Mesendoderm (in vitro differentiated cells): ENCODE measurements around the gene OR2T3. TPM values are rescaled to one million over a fixed set of nuclear protein-coding genes. Genes with fewer than 3 reads are reported as not detected.
"Not testable (repeated sequence)": the region's sequence is repeated elsewhere in the genome, so short reads cannot be mapped to it uniquely, and the experiment has no call there.

Experiments used
- DNase-seq: peaks from one replicate; pipeline ENCODE4 v3.0.0; 2013
- H2AK5ac ChIP-seq: 2 replicates; pipeline ENCODE4 v1.6.1; 2013; ENCODE audit warnings: low read length, inconsistent platforms
- H2BK120ac ChIP-seq: 2 replicates; pipeline ENCODE4 v1.6.1; 2013; ENCODE audit warnings: low read depth, mild to moderate bottlenecking, low read length, moderate library complexity, mixed read lengths
- H2BK15ac ChIP-seq: replicated peaks from 2 replicates; pipeline ENCODE4 v1.6.1; 2013; ENCODE audit warnings: low read depth, mild to moderate bottlenecking, moderate library complexity
- H2BK5ac ChIP-seq: 2 replicates; pipeline ENCODE4 v1.6.1; 2013; ENCODE audit warnings: low read length, inconsistent platforms
- H3K18ac ChIP-seq: 2 replicates; pipeline ENCODE4 v1.6.1; 2013; ENCODE audit warnings: mild to moderate bottlenecking, low read length, mixed read lengths
- H3K23ac ChIP-seq: one replicate; pipeline ENCODE4 v1.6.1; 2013; ENCODE audit warnings: low read length
- H3K27ac ChIP-seq: 2 replicates; pipeline ENCODE4 v1.5.1; 2013; ENCODE audit warnings: low read depth, mild to moderate bottlenecking, inconsistent platforms, low read length, moderate library complexity
- H3K27me3 ChIP-seq: 2 replicates; pipeline ENCODE4 v1.6.1; 2013; ENCODE audit warnings: low read length, control low read depth, mild to moderate bottlenecking, inconsistent platforms; ENCODE audit not compliant: insufficient read depth, poor library complexity
- H3K36me3 ChIP-seq: 2 replicates; pipeline ENCODE4 v1.6.1; 2013; ENCODE audit warnings: low read length, inconsistent platforms; ENCODE audit not compliant: control insufficient read depth, insufficient read depth
- H3K4ac ChIP-seq: one replicate; pipeline ENCODE4 v1.6.1; 2013; ENCODE audit warnings: low read depth, mild to moderate bottlenecking, low read length, moderate library complexity
- H3K4me1 ChIP-seq: 2 replicates; pipeline ENCODE4 v1.6.1; 2013; ENCODE audit warnings: low read depth, low read length, inconsistent platforms; ENCODE audit not compliant: control insufficient read depth
- H3K4me2 ChIP-seq: 2 replicates; pipeline ENCODE4 v1.6.1; 2013; ENCODE audit warnings: low read length
- H3K4me3 ChIP-seq: 2 replicates; pipeline ENCODE4 v1.5.1; 2013; ENCODE audit warnings: mild to moderate bottlenecking, low read length
- H3K56ac ChIP-seq: one replicate; pipeline ENCODE4 v1.6.1; 2013; ENCODE audit warnings: low read length
- H3K79me1 ChIP-seq: 2 replicates; pipeline ENCODE4 v1.6.1; 2013; ENCODE audit warnings: low read length, inconsistent platforms
- H3K79me2 ChIP-seq: 2 replicates; pipeline ENCODE4 v1.6.1; 2013; ENCODE audit warnings: mild to moderate bottlenecking, low read length; ENCODE audit not compliant: control insufficient read depth, insufficient read depth
- H3K9ac ChIP-seq: 2 replicates; pipeline ENCODE4 v1.6.1; 2013; ENCODE audit warnings: low read length, inconsistent platforms
- H4K5ac ChIP-seq: one replicate; pipeline ENCODE4 v1.6.1; 2013; ENCODE audit warnings: low read length
- H4K8ac ChIP-seq: one replicate; pipeline ENCODE4 v1.6.1; 2013; ENCODE audit warnings: low read depth, mild to moderate bottlenecking, control low read depth, low read length, moderate library complexity
- WGBS: extraction: QIAGEN DNeasy Blood & Tissue Kit; methylation state at CpG from one replicate; pipeline ENCODE4 v1.1.7; 2013; ENCODE audit warnings: low lambda C conversion rate, missing lambda C conversion rate; ENCODE audit not compliant: insufficient coverage; ENCODE audit errors: extremely low coverage; 5-methylcytosine and 5-hydroxymethylcytosine counted together
- polyA plus RNA-seq, 2 experiments: library from polyadenylated mRNA; stranded (reverse); fragments of 200-250 nt; gene quantifications; one replicate each; pipeline ENCODE4 v1.2.3, GENCODE V29; 2013

Gene OR2T3, protein sequence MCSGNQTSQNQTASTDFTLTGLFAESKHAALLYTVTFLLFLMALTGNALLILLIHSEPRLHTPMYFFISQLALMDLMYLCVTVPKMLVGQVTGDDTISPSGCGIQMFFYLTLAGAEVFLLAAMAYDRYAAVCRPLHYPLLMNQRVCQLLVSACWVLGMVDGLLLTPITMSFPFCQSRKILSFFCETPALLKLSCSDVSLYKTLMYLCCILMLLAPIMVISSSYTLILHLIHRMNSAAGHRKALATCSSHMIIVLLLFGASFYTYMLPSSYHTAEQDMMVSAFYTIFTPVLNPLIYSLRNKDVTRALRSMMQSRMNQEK
- polyA plus RNA-seq (2013, experiment 1 of 2) = not detected
- not detected for polyA plus RNA-seq (2013, experiment 2 of 2)

DNA sequence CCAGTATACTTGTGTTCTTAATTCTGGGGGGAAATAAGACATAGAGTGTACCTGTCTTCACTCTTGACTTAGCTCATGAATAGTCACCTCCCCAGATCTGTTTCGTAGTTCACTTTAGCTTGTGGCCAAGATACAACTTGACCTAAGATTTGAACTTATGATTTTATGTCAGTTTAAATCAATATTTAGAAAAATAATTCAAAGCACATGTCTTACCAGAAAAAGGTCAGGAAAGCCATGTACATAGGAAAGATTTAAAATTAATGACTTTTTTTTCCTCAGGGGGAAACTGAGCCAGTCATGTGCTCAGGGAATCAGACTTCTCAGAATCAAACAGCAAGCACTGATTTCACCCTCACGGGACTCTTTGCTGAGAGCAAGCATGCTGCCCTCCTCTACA lies at the start of gene OR2T3:
TSS of gene OR2T3 (plus strand) at position 301 of the 400 bp plus-strand sequence. CDS start at position 301, 0 bp downstream.
- not testable (repeated sequence) for H3K4me2 ChIP-seq, H4K8ac ChIP-seq, H2BK120ac ChIP-seq, H3K4me3 ChIP-seq, H3K79me1 ChIP-seq, H3K4me1 ChIP-seq, H3K36me3 ChIP-seq, H3K18ac ChIP-seq, H3K27me3 ChIP-seq, H3K4ac ChIP-seq, H3K79me2 ChIP-seq, DNase-seq, H3K27ac ChIP-seq, H3K56ac ChIP-seq, H2AK5ac ChIP-seq, H3K23ac ChIP-seq, H2BK15ac ChIP-seq, H2BK5ac ChIP-seq, H4K5ac ChIP-seq, H3K9ac ChIP-seq
- no CpG with 5 or more reads among the region's 2 CpGs for WGBS

DNA sequence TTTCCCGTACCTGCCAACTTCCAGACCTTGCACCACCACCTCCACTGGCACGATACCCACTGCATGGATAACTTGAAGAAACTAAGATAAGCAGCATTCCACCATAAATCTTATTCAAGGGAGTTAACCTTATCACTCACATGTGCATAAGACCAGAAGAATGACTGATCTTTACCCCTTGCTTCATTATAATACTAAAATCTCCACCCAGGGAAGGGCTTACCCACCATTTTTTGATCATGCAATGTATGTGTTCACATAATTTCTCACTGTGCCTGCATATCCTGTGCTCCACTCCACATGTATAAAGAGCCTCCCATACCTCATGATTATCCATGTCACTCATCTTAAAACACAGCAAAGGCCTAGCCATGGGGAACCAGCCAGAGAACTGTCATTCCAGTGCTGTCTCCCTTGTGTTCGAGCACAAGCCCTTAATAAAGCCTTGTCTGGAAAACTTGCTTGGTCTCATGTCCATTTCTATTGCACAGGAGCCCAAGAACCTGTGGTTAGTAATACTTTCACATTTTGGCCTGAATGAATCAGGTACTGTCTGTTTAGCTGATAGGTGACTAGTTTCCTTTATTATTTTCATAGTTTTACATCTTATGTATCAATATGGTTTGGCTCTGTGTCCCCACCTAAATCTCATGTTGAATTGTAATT lies 45.5 kb upstream of the OR2T3 start:
- DNase-seq, H2BK120ac ChIP-seq, H2BK5ac ChIP-seq, H3K27me3 ChIP-seq, H3K4ac ChIP-seq, H2BK15ac ChIP-seq, H2AK5ac ChIP-seq, H3K79me2 ChIP-seq, H3K4me2 ChIP-seq, H3K4me3 ChIP-seq, H3K4me1 ChIP-seq, H4K5ac ChIP-seq, H3K36me3 ChIP-seq, H3K18ac ChIP-seq, H3K9ac ChIP-seq, H3K56ac ChIP-seq, H3K79me1 ChIP-seq, H4K8ac ChIP-seq, H3K27ac ChIP-seq, H3K23ac ChIP-seq: not testable (repeated sequence)
- WGBS = no CpG with 5 or more reads among the region's 3 CpGs

DNA sequence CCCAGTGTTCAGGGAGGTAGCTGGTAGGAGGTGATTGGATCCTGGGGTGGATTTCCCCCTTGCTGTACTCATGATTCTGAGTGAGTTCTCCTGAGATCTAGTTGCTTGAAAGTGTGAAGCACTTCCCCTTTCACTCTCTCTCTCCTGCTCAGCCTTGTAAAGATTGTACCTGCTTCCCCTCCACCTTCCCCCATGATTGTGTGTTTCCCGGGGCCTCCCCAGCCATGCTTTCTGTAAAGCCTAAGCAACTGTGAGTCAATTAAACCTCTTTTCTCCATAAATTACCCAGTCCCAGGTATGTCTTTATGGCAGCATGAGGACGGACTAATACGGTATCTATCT lies 45.0 kb upstream of the OR2T3 start:
- not testable (repeated sequence) for H4K5ac ChIP-seq, H3K56ac ChIP-seq, H3K4me2 ChIP-seq, H3K27me3 ChIP-seq, H3K18ac ChIP-seq, H3K23ac ChIP-seq, H2AK5ac ChIP-seq, H3K36me3 ChIP-seq, H2BK5ac ChIP-seq, H3K79me2 ChIP-seq, H2BK120ac ChIP-seq, H3K9ac ChIP-seq, H3K4me3 ChIP-seq, H3K4me1 ChIP-seq, H3K79me1 ChIP-seq, H3K27ac ChIP-seq, H3K4ac ChIP-seq, H2BK15ac ChIP-seq, DNase-seq, H4K8ac ChIP-seq
- WGBS = no CpG with 5 or more reads among the region's 3 CpGs

DNA sequence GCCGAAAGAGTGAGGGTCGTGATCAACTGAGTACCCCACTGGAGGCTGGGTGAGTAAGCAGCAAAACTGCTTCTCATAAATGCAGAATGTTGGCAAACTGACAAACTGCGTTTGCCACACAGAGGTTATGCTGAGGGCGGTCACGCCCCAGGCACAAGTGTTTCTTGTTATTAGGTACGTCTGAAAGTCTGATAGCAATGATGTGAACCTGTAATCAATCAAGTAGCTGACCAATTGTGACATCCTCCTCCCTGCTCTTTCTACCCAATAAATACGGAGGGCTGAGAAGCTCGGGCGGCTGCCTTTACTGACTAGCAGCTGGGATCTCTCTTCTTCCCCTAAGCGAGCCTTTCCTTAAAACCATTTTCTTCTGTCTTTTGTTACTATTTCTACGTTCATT lies 41.5 kb upstream of the OR2T3 start:
- not testable (repeated sequence) for H3K79me1 ChIP-seq, H4K5ac ChIP-seq, H3K18ac ChIP-seq, H3K4me3 ChIP-seq, H2AK5ac ChIP-seq, H3K9ac ChIP-seq, H3K36me3 ChIP-seq, H2BK15ac ChIP-seq, H2BK120ac ChIP-seq, H4K8ac ChIP-seq, H3K4ac ChIP-seq, H3K56ac ChIP-seq, H3K4me1 ChIP-seq, H3K27ac ChIP-seq, DNase-seq, H3K23ac ChIP-seq, H3K79me2 ChIP-seq, H2BK5ac ChIP-seq, H3K27me3 ChIP-seq, H3K4me2 ChIP-seq
- no CpG with 5 or more reads among the region's 11 CpGs for WGBS

DNA sequence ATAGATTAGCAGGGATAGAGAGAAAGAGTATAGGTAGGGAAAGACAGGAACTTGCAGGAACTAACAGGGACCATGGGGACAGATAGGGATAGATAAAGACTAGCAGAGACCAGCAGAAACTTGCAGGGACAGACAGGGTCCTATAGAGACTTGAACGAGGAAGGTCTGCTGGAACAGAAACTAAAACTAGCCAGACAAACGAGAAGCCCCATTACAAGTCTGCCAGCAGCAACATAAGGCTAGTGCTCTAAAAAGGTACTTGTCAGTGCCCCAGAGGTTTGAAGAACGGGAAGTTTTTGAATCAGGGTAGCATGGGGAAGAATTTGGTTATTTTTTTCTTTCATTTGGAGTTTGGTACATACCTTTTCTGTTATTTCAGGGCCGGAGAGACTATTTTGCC lies 41.0 kb upstream of the OR2T3 start:
- not testable (repeated sequence) for H2BK15ac ChIP-seq, H4K5ac ChIP-seq, H2BK120ac ChIP-seq, H3K56ac ChIP-seq, DNase-seq, H3K27me3 ChIP-seq, H3K9ac ChIP-seq, H3K79me1 ChIP-seq, H3K23ac ChIP-seq, H4K8ac ChIP-seq, H3K79me2 ChIP-seq, H2AK5ac ChIP-seq, H3K36me3 ChIP-seq, H3K4me2 ChIP-seq, H2BK5ac ChIP-seq, H3K27ac ChIP-seq, H3K18ac ChIP-seq, H3K4me3 ChIP-seq, H3K4me1 ChIP-seq, H3K4ac ChIP-seq
- WGBS = no CpG with 5 or more reads among the region's 4 CpGs
